ENCODE results near the gene PGAP1. TPM values are rescaled to one million over a fixed set of nuclear protein-coding genes. Genes with fewer than 3 reads are reported as not detected.

The PGAP1 gene
- total and polyA plus RNA-seq, 2 of the 8 experiments (the other 6 are each of a cell fraction or from before 2014, with no cell fraction given): 8.3 to 24.1 TPM

DNA sequence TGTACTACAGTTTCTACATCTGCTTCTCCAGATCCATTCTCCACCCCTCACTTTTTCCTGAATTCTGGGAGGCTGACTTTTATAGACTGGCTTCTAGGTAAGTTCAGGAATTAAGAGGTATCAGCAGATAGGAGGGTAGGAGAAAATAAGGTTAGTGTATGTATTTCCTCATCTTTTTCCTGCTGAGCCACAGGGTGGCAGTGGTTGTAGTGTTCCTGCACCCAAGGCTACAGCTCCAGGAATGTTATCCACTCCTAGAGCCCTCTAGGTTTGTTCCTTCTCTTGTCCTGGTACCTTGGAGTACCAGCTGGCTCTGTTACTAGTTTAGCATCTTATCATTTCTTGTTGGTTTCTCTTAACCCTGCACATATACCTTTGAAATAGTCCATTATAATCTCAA, 76.6 kb downstream of the PGAP1 start (continued):
- TF ChIP-seq, protein P1, sequence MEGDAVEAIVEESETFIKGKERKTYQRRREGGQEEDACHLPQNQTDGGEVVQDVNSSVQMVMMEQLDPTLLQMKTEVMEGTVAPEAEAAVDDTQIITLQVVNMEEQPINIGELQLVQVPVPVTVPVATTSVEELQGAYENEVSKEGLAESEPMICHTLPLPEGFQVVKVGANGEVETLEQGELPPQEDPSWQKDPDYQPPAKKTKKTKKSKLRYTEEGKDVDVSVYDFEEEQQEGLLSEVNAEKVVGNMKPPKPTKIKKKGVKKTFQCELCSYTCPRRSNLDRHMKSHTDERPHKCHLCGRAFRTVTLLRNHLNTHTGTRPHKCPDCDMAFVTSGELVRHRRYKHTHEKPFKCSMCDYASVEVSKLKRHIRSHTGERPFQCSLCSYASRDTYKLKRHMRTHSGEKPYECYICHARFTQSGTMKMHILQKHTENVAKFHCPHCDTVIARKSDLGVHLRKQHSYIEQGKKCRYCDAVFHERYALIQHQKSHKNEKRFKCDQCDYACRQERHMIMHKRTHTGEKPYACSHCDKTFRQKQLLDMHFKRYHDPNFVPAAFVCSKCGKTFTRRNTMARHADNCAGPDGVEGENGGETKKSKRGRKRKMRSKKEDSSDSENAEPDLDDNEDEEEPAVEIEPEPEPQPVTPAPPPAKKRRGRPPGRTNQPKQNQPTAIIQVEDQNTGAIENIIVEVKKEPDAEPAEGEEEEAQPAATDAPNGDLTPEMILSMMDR (IDR thresholded peaks at IDR 0.05; ENCODE audit: control extremely low read depth in 1 of 3, insufficient read depth in 1 of 3, low read depth in 1 of 3, low read length in 3 of 3): peak in 2 of 3 experiments; percentile 24 to 26; a peak in 2 of 4 replicates

Measured in H1 (cell line).